HG03135 (cell line): ENCODE measurements around the gene NIM1K.
"Not testable (repeated sequence)": the region's sequence is repeated elsewhere in the genome, so short reads cannot be mapped to it uniquely, and the experiment has no call there.

Source experiments
- ATAC-seq: cut with Tn5 transposase; IDR thresholded peaks from one replicate; pipeline ENCODE4 v1.9.1; 2021; ENCODE audit warnings: mild to moderate bottlenecking, moderate library complexity; ENCODE audit not compliant: unreplicated experiment

NIM1K gene

GRCh38 chr5:43275391-43275790, 83.4 kb downstream of the NIM1K start:
- no peak for ATAC-seq

- ATAC-seq, result no peak
Measured at GRCh38 chr5:43279548-43280274, 87.7 kb downstream of the NIM1K start.

GRCh38 chr5:43281840-43282658, 90.0 kb downstream of the NIM1K start:
- no peak for ATAC-seq

- ATAC-seq, result no peak
Measured at GRCh38 chr5:43286623-43287022, 94.6 kb downstream of the NIM1K start.

GRCh38 chr5:43287493-43287892, 95.5 kb downstream of the NIM1K start:
- no peak for ATAC-seq

GRCh38 chr5:43288269-43288831, 96.3 kb downstream of the NIM1K start:
- no peak for ATAC-seq

GRCh38 chr5:43290726-43291125, 98.7 kb downstream of the NIM1K start:
- no peak for ATAC-seq

GRCh38 chr5:43294226-43294625, 102.2 kb downstream of the NIM1K start:
- ATAC-seq, result no peak

GRCh38 chr5:43295202-43295601, 103.2 kb downstream of the NIM1K start:
- no peak for ATAC-seq

- no peak for ATAC-seq
Measured at GRCh38 chr5:43296835-43297234, 104.8 kb downstream of the NIM1K start.

- no peak for ATAC-seq
Measured at GRCh38 chr5:43298443-43298842, 106.4 kb downstream of the NIM1K start.

GRCh38 chr5:43300112-43300511, 108.1 kb downstream of the NIM1K start:
- no peak for ATAC-seq

- no peak for ATAC-seq
Measured at GRCh38 chr5:43301653-43302091, 109.6 kb downstream of the NIM1K start.

- ATAC-seq, result no peak
Measured at GRCh38 chr5:43302481-43302880, 110.5 kb downstream of the NIM1K start.

- no peak for ATAC-seq
Measured at GRCh38 chr5:43303242-43303641, 111.2 kb downstream of the NIM1K start.

GRCh38 chr5:43304525-43304924, 112.5 kb downstream of the NIM1K start:
- no peak for ATAC-seq

- ATAC-seq, result peak; percentile 63
Measured at GRCh38 chr5:43305948-43306565, 114.0 kb downstream of the NIM1K start.

- ATAC-seq, result not testable (repeated sequence)
Measured at GRCh38 chr5:43306954-43307353, 114.9 kb downstream of the NIM1K start.

GRCh38 chr5:43309122-43309521, 117.1 kb downstream of the NIM1K start:
- ATAC-seq, result no peak

- ATAC-seq, result no peak
Measured at GRCh38 chr5:43309637-43310036, 117.6 kb downstream of the NIM1K start.

- no peak for ATAC-seq
Measured at GRCh38 chr5:43312076-43312661, 120.1 kb downstream of the NIM1K start.
